K562 (cell line): ENCODE measurements around the gene CCDC97.

Experiments
- ELF1 ChIP-seq: fragments of 200-800 bp; sonication (Bioruptor generic); IDR thresholded peaks from 2 replicates; pipeline ENCODE4 v1.6.1; 2016; ENCODE audit warnings: missing genetic modification characterization, missing compliant biosample characterization
- ERF ChIP-seq: fragments of 450-650 bp; formaldehyde crosslinking; IDR thresholded peaks from 2 replicates; pipeline ENCODE4 v1.4.0; 2020; ENCODE audit warnings: mild to moderate bottlenecking, mixed read lengths
- FOXP1 ChIP-seq: sonication (generic); formaldehyde crosslinking; IDR thresholded peaks from 2 replicates; pipeline ENCODE4 v1.8.0; 2022; ENCODE audit warnings: mild to moderate bottlenecking, missing genetic modification reagents
- KAT2B ChIP-seq: IDR thresholded peaks from one replicate; pipeline ENCODE4 v1.6.1; 2012; ENCODE audit warnings: low read depth, mild to moderate bottlenecking, control low read depth, inconsistent platforms, low read length, moderate library complexity
- TRIM24 ChIP-seq, 2 experiments: fragments of 450-650 bp; IDR thresholded peaks; 2 replicates each; pipeline ENCODE4 v1.6.1; 2016
- XRCC4 ChIP-seq: IDR thresholded peaks from one replicate; pipeline ENCODE4 v1.6.1; 2011; ENCODE audit not compliant: insufficient read depth, insufficient read length; ENCODE audit errors: extremely low read depth
- ZEB2 ChIP-seq: fragments of 450-650 bp; IDR thresholded peaks from 2 replicates; pipeline ENCODE4 v1.6.1; 2016
- TF ChIP-seq, protein P1 (sequence below), 2 experiments: fragments of 200-800 bp in 1 of 2; sonication (Bioruptor generic) in 1 of 2; sonication (generic) in 1 of 2; formaldehyde crosslinking in 1 of 2; IDR thresholded peaks in 1 of 2; conservative IDR thresholded peaks in 1 of 2; 2 replicates each; pipeline versions ENCODE4 v1.5.0 to v1.6.1; 2016 to 2020; ENCODE audit warnings: missing compliant biosample characterization in 1 of 2, missing genetic modification characterization in 1 of 2, missing genetic modification reagents in 1 of 2
- TF ChIP-seq, protein P2 (sequence below): fragments of 250-450 bp; sonication (Bioruptor Pico); IDR thresholded peaks from 2 replicates; pipeline ENCODE4 v1.5.0; 2020; ENCODE audit warnings: mild to moderate bottlenecking, borderline replicate concordance
- TF ChIP-seq, protein P3 (sequence below): fragments of 150-350 bp; conservative IDR thresholded peaks from 2 replicates; pipeline ENCODE4 v1.6.1; 2014; ENCODE audit warnings: low read length

DNA sequence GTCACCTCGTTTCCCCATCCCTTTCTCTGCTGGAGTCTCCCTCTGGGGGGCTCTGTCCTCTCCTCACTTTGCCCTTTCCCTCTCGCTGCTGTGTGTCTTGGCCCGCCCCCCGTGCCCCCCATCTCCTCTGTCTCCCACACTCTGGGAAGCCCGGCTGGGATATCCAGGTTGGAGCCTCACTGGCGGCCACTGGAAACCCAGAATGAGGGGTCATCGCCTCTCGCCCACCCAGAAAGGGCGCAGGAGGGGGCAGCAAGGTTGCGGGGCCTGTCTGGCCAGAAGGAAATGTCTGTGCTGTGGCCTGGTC, 15.6 kb downstream of the CCDC97 start:
- TF ChIP-seq, protein P1, sequence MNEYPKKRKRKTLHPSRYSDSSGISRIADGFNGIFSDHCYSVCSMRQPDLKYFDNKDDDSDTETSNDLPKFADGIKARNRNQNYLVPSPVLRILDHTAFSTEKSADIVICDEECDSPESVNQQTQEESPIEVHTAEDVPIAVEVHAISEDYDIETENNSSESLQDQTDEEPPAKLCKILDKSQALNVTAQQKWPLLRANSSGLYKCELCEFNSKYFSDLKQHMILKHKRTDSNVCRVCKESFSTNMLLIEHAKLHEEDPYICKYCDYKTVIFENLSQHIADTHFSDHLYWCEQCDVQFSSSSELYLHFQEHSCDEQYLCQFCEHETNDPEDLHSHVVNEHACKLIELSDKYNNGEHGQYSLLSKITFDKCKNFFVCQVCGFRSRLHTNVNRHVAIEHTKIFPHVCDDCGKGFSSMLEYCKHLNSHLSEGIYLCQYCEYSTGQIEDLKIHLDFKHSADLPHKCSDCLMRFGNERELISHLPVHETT (CRISPR knock-in tag; conservative IDR thresholded peaks at IDR 0.05 in 1 of 2, IDR thresholded peaks at IDR 0.05 in 1 of 2), result no peak
- TF ChIP-seq TRIM24 (IDR thresholded peaks at IDR 0.05) (no peak), FOXP1 (CRISPR knock-in tag) (no peak), XRCC4 (no peak), ZEB2 (no peak), KAT2B (no peak), ERF (CRISPR knock-in tag) (no peak), ELF1 (tag) (no peak)
- TF ChIP-seq, protein P2, sequence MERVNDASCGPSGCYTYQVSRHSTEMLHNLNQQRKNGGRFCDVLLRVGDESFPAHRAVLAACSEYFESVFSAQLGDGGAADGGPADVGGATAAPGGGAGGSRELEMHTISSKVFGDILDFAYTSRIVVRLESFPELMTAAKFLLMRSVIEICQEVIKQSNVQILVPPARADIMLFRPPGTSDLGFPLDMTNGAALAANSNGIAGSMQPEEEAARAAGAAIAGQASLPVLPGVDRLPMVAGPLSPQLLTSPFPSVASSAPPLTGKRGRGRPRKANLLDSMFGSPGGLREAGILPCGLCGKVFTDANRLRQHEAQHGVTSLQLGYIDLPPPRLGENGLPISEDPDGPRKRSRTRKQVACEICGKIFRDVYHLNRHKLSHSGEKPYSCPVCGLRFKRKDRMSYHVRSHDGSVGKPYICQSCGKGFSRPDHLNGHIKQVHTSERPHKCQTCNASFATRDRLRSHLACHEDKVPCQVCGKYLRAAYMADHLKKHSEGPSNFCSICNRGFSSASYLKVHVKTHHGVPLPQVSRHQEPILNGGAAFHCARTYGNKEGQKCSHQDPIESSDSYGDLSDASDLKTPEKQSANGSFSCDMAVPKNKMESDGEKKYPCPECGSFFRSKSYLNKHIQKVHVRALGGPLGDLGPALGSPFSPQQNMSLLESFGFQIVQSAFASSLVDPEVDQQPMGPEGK (CRISPR knock-in tag), result no peak
- TF ChIP-seq, protein P3, sequence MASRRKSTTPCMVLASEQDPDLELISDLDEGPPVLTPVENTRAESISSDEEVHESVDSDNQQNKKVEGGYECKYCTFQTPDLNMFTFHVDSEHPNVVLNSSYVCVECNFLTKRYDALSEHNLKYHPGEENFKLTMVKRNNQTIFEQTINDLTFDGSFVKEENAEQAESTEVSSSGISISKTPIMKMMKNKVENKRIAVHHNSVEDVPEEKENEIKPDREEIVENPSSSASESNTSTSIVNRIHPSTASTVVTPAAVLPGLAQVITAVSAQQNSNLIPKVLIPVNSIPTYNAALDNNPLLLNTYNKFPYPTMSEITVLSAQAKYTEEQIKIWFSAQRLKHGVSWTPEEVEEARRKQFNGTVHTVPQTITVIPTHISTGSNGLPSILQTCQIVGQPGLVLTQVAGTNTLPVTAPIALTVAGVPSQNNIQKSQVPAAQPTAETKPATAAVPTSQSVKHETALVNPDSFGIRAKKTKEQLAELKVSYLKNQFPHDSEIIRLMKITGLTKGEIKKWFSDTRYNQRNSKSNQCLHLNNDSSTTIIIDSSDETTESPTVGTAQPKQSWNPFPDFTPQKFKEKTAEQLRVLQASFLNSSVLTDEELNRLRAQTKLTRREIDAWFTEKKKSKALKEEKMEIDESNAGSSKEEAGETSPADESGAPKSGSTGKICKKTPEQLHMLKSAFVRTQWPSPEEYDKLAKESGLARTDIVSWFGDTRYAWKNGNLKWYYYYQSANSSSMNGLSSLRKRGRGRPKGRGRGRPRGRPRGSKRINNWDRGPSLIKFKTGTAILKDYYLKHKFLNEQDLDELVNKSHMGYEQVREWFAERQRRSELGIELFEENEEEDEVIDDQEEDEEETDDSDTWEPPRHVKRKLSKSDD, result no peak
